ENCODE measurements around the gene GHDC.

- TF ChIP-seq POLR2AphosphoS5 (IDR thresholded peaks at IDR 0.05; ENCODE audit: low read depth, low read length) (no peak), POLR2A (IDR thresholded peaks at IDR 0.05; ENCODE audit: low read depth, low read length) (no peak), TAF1 (IDR thresholded peaks at IDR 0.05; ENCODE audit: low read depth, low read length) (no peak), SPI1 (IDR thresholded peaks at IDR 0.05; ENCODE audit: low read depth, low read length) (peak; percentile 43; the same call in 1 of the 2 replicates), POU2F2 (IDR thresholded peaks at IDR 0.05; ENCODE audit: low read depth, low read length) (no peak), PAX5 (IDR thresholded peaks at IDR 0.05; ENCODE audit: insufficient read depth, low read length, severe bottlenecking) (no peak)
Measured at GRCh38 chr17:42178817-42179216, 15.5 kb downstream of the GHDC start.
